ENCODE results near the gene IFNG-AS1.
A peak's percentile ranks its signal among the peaks of the same experiment; 100 is the strongest.

Gene IFNG-AS1

GRCh38 chr12:67989184-67989920 is at the start of gene IFNG-AS1:
Gene IFNG-AS1, plus strand, starts transcription at chr12:67989447.
- DNase-seq (ENCODE audit: low read depth, low spot score) = no peak

- no peak for DNase-seq (ENCODE audit: low read depth, low spot score)
Measured at GRCh38 chr12:67939611-67940010, 49.6 kb upstream of the IFNG-AS1 start.

- no peak for DNase-seq (ENCODE audit: low read depth, low spot score)
Measured at GRCh38 chr12:67940780-67941243, 48.4 kb upstream of the IFNG-AS1 start.

GRCh38 chr12:67942724-67943123 is 46.5 kb upstream of the IFNG-AS1 start:
- DNase-seq (ENCODE audit: low read depth, low spot score) = no peak

GRCh38 chr12:67943141-67943892 is 45.9 kb upstream of the IFNG-AS1 start:
- peak; percentile 58 for DNase-seq (ENCODE audit: low read depth, low spot score)

GRCh38 chr12:67944093-67944492 is 45.2 kb upstream of the IFNG-AS1 start:
- no peak for DNase-seq (ENCODE audit: low read depth, low spot score)

GRCh38 chr12:67952787-67953186 is 36.5 kb upstream of the IFNG-AS1 start:
- DNase-seq (ENCODE audit: low read depth, low spot score) = no peak

GRCh38 chr12:67957383-67957782 is 31.9 kb upstream of the IFNG-AS1 start:
- no peak for DNase-seq (ENCODE audit: low read depth, low spot score)

GRCh38 chr12:67958187-67958586 is 31.1 kb upstream of the IFNG-AS1 start:
- no peak for DNase-seq (ENCODE audit: low read depth, low spot score)

- no peak for DNase-seq (ENCODE audit: low read depth, low spot score)
Measured at GRCh38 chr12:67964456-67964855, 24.8 kb upstream of the IFNG-AS1 start.

GRCh38 chr12:67966560-67966959 is 22.7 kb upstream of the IFNG-AS1 start:
- DNase-seq (ENCODE audit: low read depth, low spot score) = no peak

- no peak for DNase-seq (ENCODE audit: low read depth, low spot score)
Measured at GRCh38 chr12:67968321-67968720, 20.9 kb upstream of the IFNG-AS1 start.

GRCh38 chr12:67968725-67969124 is 20.5 kb upstream of the IFNG-AS1 start:
- no peak for DNase-seq (ENCODE audit: low read depth, low spot score)

- DNase-seq (ENCODE audit: low read depth, low spot score) = no peak
Measured at GRCh38 chr12:67969134-67969802, 20.0 kb upstream of the IFNG-AS1 start.

- DNase-seq (ENCODE audit: low read depth, low spot score) = no peak
Measured at GRCh38 chr12:67977668-67978067, 11.6 kb upstream of the IFNG-AS1 start.

- DNase-seq (ENCODE audit: low read depth, low spot score) = no peak
Measured at GRCh38 chr12:67980391-67980790, 8.9 kb upstream of the IFNG-AS1 start.

GRCh38 chr12:67981287-67982162 is 7.7 kb upstream of the IFNG-AS1 start:
- DNase-seq (ENCODE audit: low read depth, low spot score) = peak; percentile 32

GRCh38 chr12:67982164-67982563 is 7.1 kb upstream of the IFNG-AS1 start:
- DNase-seq (ENCODE audit: low read depth, low spot score) = no peak

- no peak for DNase-seq (ENCODE audit: low read depth, low spot score)
Measured at GRCh38 chr12:67986632-67987031, 2.6 kb upstream of the IFNG-AS1 start.

GRCh38 chr12:67988601-67989021 is 636 bp upstream of the IFNG-AS1 start:
- no peak for DNase-seq (ENCODE audit: low read depth, low spot score)

GRCh38 chr12:67991158-67991557 is 1.9 kb downstream of the IFNG-AS1 start:
- no peak for DNase-seq (ENCODE audit: low read depth, low spot score)
